Smooth muscle cell (in vitro differentiated cells): Measurements from ENCODE around the gene ADGRD1. TPM values are rescaled to one million over a fixed set of nuclear protein-coding genes. Genes with fewer than 3 reads are reported as not detected.

ENCODE experiments used
- DNase-seq: peaks from one replicate; lab custom pipeline; 2025; ENCODE audit not compliant: unreplicated experiment; lab: John Stamatoyannopoulos, UW
- H2AFZ ChIP-seq: fragments of 200-600 bp; sonication (generic); 2 replicates; pipeline ENCODE4 v1.6.0; 2016; ENCODE audit warnings: antibody characterized with exemption, low read depth, mild to moderate bottlenecking
- H3F3A ChIP-seq: fragments of 200-600 bp; sonication (generic); 2 replicates; pipeline ENCODE4 v1.6.0; 2017; ENCODE audit warnings: antibody characterized with exemption, low read depth
- H3K27ac ChIP-seq: fragments of 200-600 bp; sonication (generic); 2 replicates; pipeline ENCODE4 v1.5.1; 2016; ENCODE audit warnings: low read depth, mild to moderate bottlenecking
- H3K27me3 ChIP-seq: fragments of 200-600 bp; sonication (generic); 2 replicates; pipeline ENCODE4 v1.6.1; 2016; ENCODE audit warnings: low read depth, mild to moderate bottlenecking
- H3K36me3 ChIP-seq: fragments of 200-600 bp; sonication (generic); 2 replicates; pipeline ENCODE4 v1.5.1; 2016; ENCODE audit warnings: low read depth
- H3K4me1 ChIP-seq: fragments of 200-600 bp; sonication (generic); 2 replicates; pipeline ENCODE4 v1.5.1; 2016; ENCODE audit warnings: low read depth
- H3K4me2 ChIP-seq: fragments of 200-600 bp; sonication (generic); 2 replicates; pipeline ENCODE4 v1.6.0; 2016; ENCODE audit warnings: mild to moderate bottlenecking
- H3K4me3 ChIP-seq: fragments of 200-600 bp; sonication (generic); 2 replicates; pipeline ENCODE4 v1.5.1; 2016; ENCODE audit warnings: mild to moderate bottlenecking
- H3K79me2 ChIP-seq: fragments of 200-600 bp; sonication (generic); 2 replicates; pipeline ENCODE4 v1.6.0; 2016; ENCODE audit warnings: low read depth, mild to moderate bottlenecking
- H3K9ac ChIP-seq: fragments of 200-600 bp; sonication (generic); 2 replicates; pipeline ENCODE4 v1.6.0; 2016; ENCODE audit warnings: low read depth
- H3K9me3 ChIP-seq: fragments of 200-600 bp; sonication (generic); replicated peaks from 2 replicates; pipeline ENCODE4 v1.5.1; 2016; ENCODE audit warnings: low read depth
- H4K20me1 ChIP-seq: fragments of 200-600 bp; sonication (generic); 2 replicates; pipeline ENCODE4 v1.6.0; 2016; ENCODE audit warnings: low read depth
- WGBS: methylation state at CpG from one replicate; pipeline ENCODE4 v1.1.7; 2016; ENCODE audit warnings: low lambda C conversion rate; 5-methylcytosine and 5-hydroxymethylcytosine counted together
- polyA plus RNA-seq: library from polyadenylated mRNA; unstranded; fragments of >200 nt; fragmentation: Nextera tagmentation; extraction: Ambion mirVana; gene quantifications from 2 replicates; pipeline ENCODE4 v1.2.1, GENCODE V29; 2016
- total RNA-seq: library from RNA; depleted of rRNA; stranded (reverse); fragments of >200 nt; gene quantifications from 2 replicates; pipeline ENCODE4 v1.2.3, GENCODE V29; 2014
- TF ChIP-seq, protein P1 (sequence below): fragments of 200-600 bp; sonication (generic); IDR thresholded peaks from 2 replicates; pipeline ENCODE4 v1.5.1; 2017; ENCODE audit warnings: borderline replicate concordance, mild to moderate bottlenecking, antibody characterized with exemption; ENCODE audit not compliant: insufficient read depth, poor library complexity, severe bottlenecking

Gene ADGRD1
- total and polyA plus RNA-seq, 2 experiments from 2014 or later, result 0.14 TPM; not detected in 1

DNA sequence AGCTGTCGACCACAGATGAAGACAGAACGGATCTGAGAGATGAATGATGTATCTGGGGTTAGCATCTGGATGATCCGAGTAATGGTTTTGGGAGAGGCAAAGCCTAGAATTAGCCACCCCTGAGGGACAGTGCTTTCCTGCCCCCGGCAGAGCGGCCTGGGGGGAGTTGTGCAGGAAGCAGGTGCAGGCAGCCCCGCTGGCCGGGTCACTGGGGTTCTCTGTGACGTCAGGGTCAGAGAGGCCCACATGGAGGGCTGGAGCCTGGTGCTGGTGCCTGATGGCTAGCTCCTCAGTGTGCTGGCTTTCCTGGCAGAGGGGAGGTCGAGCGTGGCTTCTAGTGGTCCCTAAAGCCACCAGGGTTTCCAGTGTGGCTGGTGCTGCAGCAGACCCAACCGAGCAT, 70.3 kb downstream of the ADGRD1 start:
- WGBS, result 87% methylated on average over 11 of the region's 11 CpGs
- H3F3A ChIP-seq, result no peaks in the 10 kb centered on the region
- no peak overlapping the region for H2AFZ ChIP-seq
- DNase-seq, result no peak
- no peak overlapping the region for H3K4me3 ChIP-seq
- no peak overlapping the region for H3K4me2 ChIP-seq
- no peaks in the 10 kb centered on the region for H3K4me1 ChIP-seq
- no peaks in the 10 kb centered on the region for H4K20me1 ChIP-seq
- H3K9ac ChIP-seq, result no peak overlapping the region
- TF ChIP-seq, protein P1, sequence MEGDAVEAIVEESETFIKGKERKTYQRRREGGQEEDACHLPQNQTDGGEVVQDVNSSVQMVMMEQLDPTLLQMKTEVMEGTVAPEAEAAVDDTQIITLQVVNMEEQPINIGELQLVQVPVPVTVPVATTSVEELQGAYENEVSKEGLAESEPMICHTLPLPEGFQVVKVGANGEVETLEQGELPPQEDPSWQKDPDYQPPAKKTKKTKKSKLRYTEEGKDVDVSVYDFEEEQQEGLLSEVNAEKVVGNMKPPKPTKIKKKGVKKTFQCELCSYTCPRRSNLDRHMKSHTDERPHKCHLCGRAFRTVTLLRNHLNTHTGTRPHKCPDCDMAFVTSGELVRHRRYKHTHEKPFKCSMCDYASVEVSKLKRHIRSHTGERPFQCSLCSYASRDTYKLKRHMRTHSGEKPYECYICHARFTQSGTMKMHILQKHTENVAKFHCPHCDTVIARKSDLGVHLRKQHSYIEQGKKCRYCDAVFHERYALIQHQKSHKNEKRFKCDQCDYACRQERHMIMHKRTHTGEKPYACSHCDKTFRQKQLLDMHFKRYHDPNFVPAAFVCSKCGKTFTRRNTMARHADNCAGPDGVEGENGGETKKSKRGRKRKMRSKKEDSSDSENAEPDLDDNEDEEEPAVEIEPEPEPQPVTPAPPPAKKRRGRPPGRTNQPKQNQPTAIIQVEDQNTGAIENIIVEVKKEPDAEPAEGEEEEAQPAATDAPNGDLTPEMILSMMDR, result no peak
- peaks cover 4% of the 10 kb centered on the region for H3K27me3 ChIP-seq
- H3K79me2 ChIP-seq, result no peaks in the 10 kb centered on the region
- no peaks in the 10 kb centered on the region for H3K36me3 ChIP-seq
- H3K27ac ChIP-seq, result no peak overlapping the region
- no peaks in the 10 kb centered on the region for H3K9me3 ChIP-seq

DNA sequence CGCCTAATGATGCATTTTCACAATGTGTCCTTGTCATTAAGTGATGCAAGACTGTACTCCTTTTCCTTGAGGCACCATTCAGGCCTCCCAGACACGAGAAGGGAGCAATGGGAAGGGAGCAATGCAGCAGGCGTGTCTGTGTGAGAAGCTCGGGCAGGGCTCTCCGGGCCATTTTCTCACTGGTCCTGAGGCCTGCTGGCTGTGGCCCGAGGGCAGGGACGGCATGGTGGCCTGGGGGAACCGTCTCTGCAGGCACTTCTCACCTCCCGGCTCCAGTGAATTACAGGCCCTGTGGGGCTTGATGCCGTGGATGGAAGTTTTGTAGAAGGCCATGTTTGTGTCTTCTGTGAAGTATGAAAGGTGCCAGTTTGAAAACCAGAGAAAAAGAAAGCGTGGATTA, 71.0 kb downstream of the ADGRD1 start:
- no peaks in the 10 kb centered on the region for H3K79me2 ChIP-seq
- 89% methylated on average over 11 of the region's 11 CpGs for WGBS
- DNase-seq, result no peak
- H3K4me3 ChIP-seq, result no peak overlapping the region
- H2AFZ ChIP-seq, result no peak overlapping the region
- H3K4me2 ChIP-seq, result no peak overlapping the region
- H4K20me1 ChIP-seq, result no peaks in the 10 kb centered on the region
- no peaks in the 10 kb centered on the region for H3K4me1 ChIP-seq
- H3K36me3 ChIP-seq, result no peaks in the 10 kb centered on the region
- no peak overlapping the region for H3K27ac ChIP-seq
- TF ChIP-seq, protein P1, result no peak
- H3K9me3 ChIP-seq, result no peaks in the 10 kb centered on the region
- no peaks in the 10 kb centered on the region for H3F3A ChIP-seq
- peaks cover 4% of the 10 kb centered on the region for H3K27me3 ChIP-seq
- no peak overlapping the region for H3K9ac ChIP-seq

DNA sequence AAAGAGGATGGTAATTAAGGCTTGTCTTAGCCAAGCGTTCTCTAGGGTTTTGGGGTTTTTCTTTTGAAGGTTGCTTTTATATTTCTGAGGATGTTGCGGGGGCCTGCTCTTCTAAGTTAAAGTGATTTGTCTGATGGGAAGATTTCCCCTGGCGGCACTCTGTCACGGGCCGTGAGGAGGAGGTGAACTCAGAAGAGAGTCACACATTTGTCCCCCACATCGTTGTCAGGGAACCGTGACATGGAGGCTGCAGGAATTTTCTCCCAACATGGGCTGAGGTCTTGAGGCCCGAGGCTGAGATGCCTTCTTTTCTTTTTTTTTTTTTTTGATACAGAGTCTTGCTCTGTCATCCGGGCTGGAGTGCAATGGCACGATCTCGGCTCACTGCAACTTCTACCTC, 71.5 kb downstream of the ADGRD1 start:
- TF ChIP-seq, protein P1, result no peak
- Histone ChIP-seq H2AFZ (no peak overlapping the region), H3K4me2 (no peak overlapping the region), H3K27me3 (peaks cover 4% of the 10 kb centered on the region), H3F3A (no peaks in the 10 kb centered on the region), H3K36me3 (no peaks in the 10 kb centered on the region), H3K9me3 (no peaks in the 10 kb centered on the region), H3K4me1 (no peaks in the 10 kb centered on the region), H3K4me3 (no peak overlapping the region), H3K27ac (no peak overlapping the region), H3K79me2 (no peaks in the 10 kb centered on the region), H4K20me1 (no peaks in the 10 kb centered on the region), H3K9ac (no peak overlapping the region)
- WGBS, result 84% methylated on average over 11 of the region's 11 CpGs
- DNase-seq, result no peak

DNA sequence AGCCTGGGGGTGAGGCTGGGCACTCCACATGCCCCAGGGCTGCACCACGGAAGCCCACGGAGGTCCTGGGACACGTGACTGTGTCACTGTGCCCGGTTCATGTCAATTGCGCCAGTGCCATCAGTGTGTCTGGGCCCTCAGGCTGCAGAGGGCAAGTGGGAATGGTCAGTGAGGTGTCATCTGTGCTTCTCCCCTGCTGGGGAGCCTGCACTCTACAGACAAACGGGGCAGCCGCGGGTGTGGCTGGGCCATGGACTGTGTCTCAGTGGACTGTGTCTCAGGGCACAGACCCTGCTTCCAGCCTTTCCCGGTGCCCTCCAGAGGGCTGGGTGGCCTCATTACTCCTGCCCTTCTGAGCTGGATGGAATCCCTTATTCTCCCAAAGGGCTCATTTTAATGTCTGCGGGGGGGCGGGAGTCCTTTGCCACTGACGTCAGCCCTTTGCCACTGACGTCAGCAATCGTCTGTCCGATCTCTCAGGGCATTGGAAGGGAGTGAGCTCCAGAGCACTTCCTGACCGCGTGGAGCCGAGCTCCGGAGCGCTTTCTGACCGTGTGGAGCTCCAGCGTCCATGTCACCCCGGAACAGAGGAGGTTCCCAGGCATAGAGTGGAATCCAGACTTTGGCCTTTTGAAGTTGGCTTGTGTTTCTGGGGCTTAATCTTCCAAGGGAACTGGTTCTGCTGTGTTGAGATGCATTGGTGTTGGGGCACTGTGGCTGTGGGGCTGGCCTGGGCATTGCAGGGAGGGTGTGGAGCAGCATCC, 72.4 kb downstream of the ADGRD1 start:
- WGBS, result 90% methylated on average over 22 of the region's 23 CpGs
- H3K4me3 ChIP-seq, result no peak overlapping the region
- no peaks in the 10 kb centered on the region for H3K79me2 ChIP-seq
- H3K27me3 ChIP-seq, result peaks cover 4% of the 10 kb centered on the region
- peaks cover 4% of the 10 kb centered on the region for H3K4me1 ChIP-seq
- TF ChIP-seq, protein P1, result no peak
- H2AFZ ChIP-seq, result no peak overlapping the region
- H3K36me3 ChIP-seq, result no peaks in the 10 kb centered on the region
- no peaks in the 10 kb centered on the region for H3F3A ChIP-seq
- H3K4me2 ChIP-seq, result no peak overlapping the region
- no peak overlapping the region for H3K27ac ChIP-seq
- no peak for DNase-seq
- no peaks in the 10 kb centered on the region for H3K9me3 ChIP-seq
- H3K9ac ChIP-seq, result no peak overlapping the region
- H4K20me1 ChIP-seq, result no peaks in the 10 kb centered on the region
